ENCODE results near the gene METTL26.

DNA sequence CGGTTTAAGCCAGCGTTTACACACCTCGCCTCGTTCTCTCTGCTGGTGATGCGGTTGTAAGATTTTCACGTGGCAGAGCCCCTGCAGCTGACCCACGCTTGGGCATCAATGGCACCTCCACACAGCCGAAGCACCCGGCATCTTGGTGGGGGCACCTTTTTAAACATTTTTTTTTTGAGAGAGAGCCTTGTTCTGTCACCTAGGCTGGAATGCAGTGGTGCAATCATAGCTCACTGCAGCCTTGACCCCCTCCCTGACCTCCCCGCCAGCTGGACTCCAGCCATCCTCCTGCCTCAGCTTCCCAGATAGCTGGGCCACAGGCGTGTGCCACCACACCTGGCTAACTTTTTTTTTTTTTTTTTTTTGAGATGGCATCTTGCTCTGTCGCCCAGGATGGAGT is 17.9 kb upstream of the METTL26 start:
- TF ChIP-seq, protein P1, sequence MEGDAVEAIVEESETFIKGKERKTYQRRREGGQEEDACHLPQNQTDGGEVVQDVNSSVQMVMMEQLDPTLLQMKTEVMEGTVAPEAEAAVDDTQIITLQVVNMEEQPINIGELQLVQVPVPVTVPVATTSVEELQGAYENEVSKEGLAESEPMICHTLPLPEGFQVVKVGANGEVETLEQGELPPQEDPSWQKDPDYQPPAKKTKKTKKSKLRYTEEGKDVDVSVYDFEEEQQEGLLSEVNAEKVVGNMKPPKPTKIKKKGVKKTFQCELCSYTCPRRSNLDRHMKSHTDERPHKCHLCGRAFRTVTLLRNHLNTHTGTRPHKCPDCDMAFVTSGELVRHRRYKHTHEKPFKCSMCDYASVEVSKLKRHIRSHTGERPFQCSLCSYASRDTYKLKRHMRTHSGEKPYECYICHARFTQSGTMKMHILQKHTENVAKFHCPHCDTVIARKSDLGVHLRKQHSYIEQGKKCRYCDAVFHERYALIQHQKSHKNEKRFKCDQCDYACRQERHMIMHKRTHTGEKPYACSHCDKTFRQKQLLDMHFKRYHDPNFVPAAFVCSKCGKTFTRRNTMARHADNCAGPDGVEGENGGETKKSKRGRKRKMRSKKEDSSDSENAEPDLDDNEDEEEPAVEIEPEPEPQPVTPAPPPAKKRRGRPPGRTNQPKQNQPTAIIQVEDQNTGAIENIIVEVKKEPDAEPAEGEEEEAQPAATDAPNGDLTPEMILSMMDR (IDR thresholded peaks at IDR 0.05): no peak
- TF ChIP-seq POLR2A (IDR thresholded peaks at IDR 0.05): no peak
- TF ChIP-seq EP300 (IDR thresholded peaks at IDR 0.05): no peak
